ENCODE measurements around the gene KSR2. TPM values are rescaled to one million over a fixed set of nuclear protein-coding genes. Genes with fewer than 3 reads are reported as not detected.

KSR2 gene
- total and polyA plus RNA-seq, 10 of the 15 experiments (the other 5 are each of a cell fraction or from before 2014, with no cell fraction given): under 0.01 to 1.5 (median 0.01) TPM; not detected in 3

DNA sequence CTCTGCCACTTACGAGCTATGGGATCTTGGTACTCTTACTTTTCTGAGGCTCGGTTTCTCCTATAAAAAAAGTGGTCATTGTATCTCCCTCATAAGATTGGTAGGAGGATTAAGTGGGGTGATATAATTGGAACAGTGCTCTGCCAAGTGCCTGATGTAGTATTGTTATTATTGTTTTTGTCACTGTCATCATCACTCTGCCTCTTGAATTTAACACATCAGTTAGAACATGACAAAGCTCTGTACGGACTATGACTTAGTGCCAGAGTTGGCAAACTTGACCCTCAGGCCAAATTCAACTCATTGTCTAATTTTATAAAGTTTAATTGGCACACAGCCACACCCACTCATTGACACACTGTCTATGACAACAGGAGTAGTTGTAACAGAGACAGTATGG, 378.4 kb downstream of the KSR2 start:
- in situ Hi-C loops (cut with MboI) (no loop called here), intact Hi-C loops (cut with micrococcal nuclease; ENCODE audit: unreplicated experiment) (no loop called here)
- Histone ChIP-seq H3K79me2 (ENCODE audit: control insufficient read depth, insufficient read depth, low read length) (no peaks in the 10 kb centered on the region), H3K27me3 (replicated peaks in 1 of 2; ENCODE audit: control insufficient read depth in 2 of 2, insufficient read depth in 2 of 2, low read length in 1 of 2) (no peaks in the 10 kb centered on the region; a peak in 1 of 4 replicates), H3K4me1 (ENCODE audit: control insufficient read depth, insufficient read depth, low read length) (no peaks in the 10 kb centered on the region), H3K36me3 (ENCODE audit: control insufficient read depth in 2 of 2, insufficient read depth in 2 of 2, low read length in 1 of 2) (no peaks in the 10 kb centered on the region), H3K9ac (ENCODE audit: control insufficient read depth, insufficient read depth, low read length) (no peak overlapping the region), H3K4me3 (no peak overlapping the region), H3K9me3 (replicated peaks; ENCODE audit: control insufficient read depth, insufficient read depth, low read length) (no peaks in the 10 kb centered on the region; the same call in 2 of the 3 replicates), H2AFZ (ENCODE audit: control insufficient read depth, low read depth, low read length) (no peak overlapping the region), H4K20me1 (ENCODE audit: control insufficient read depth, insufficient read depth) (no peaks in the 10 kb centered on the region), H3K4me2 (ENCODE audit: control insufficient read depth, insufficient read depth) (no peak overlapping the region), H3K27ac (ENCODE audit: control insufficient read depth, insufficient read depth) (no peak overlapping the region)
- CTCF ChIA-PET: interaction anchor here (1.1 to 6.3 kb wide), 5 partner anchors 10 to 887 kb away, joined by 3 to 109 read pairs (median 6); no protein-coding TSS in a partner anchor
- RAD21 ChIA-PET (ENCODE audit: unreplicated experiment): no interaction called here
- DNase-seq (ENCODE audit: low read depth, low spot score): no peak
- POLR2A ChIA-PET: no interaction called here
- SMC1A ChIA-PET (ENCODE audit: uncharacterized antibody, unreplicated experiment): interaction anchor here (1.8 to 3.8 kb wide), 2 partner anchors 222 to 259 kb away, joined by 6 to 37 read pairs; no protein-coding TSS in a partner anchor
- no TSS peak for BruUV-seq (replicated peaks)
- no peak for ATAC-seq
- WGBS (ENCODE audit: insufficient coverage, insufficient replicate concordance, low lambda C conversion rate, missing lambda C conversion rate): 0% methylated on average over 3 of the region's 3 CpGs
- FAIRE-seq: no peak
- TF ChIP-seq ZNF622 (IDR thresholded peaks at IDR 0.05) (no peak), PAX8 (IDR thresholded peaks at IDR 0.05) (no peak), GABPA (IDR thresholded peaks at IDR 0.05; ENCODE audit: low read depth) (no peak), BRCA1 (IDR thresholded peaks at IDR 0.05; ENCODE audit: low read depth, low read length) (no peak), USF2 (IDR thresholded peaks at IDR 0.05; ENCODE audit: borderline replicate concordance, low read depth, low read length) (no peak), RB1 (IDR thresholded peaks at IDR 0.05; ENCODE audit: borderline replicate concordance) (no peak)
- TF ChIP-seq, protein P1, sequence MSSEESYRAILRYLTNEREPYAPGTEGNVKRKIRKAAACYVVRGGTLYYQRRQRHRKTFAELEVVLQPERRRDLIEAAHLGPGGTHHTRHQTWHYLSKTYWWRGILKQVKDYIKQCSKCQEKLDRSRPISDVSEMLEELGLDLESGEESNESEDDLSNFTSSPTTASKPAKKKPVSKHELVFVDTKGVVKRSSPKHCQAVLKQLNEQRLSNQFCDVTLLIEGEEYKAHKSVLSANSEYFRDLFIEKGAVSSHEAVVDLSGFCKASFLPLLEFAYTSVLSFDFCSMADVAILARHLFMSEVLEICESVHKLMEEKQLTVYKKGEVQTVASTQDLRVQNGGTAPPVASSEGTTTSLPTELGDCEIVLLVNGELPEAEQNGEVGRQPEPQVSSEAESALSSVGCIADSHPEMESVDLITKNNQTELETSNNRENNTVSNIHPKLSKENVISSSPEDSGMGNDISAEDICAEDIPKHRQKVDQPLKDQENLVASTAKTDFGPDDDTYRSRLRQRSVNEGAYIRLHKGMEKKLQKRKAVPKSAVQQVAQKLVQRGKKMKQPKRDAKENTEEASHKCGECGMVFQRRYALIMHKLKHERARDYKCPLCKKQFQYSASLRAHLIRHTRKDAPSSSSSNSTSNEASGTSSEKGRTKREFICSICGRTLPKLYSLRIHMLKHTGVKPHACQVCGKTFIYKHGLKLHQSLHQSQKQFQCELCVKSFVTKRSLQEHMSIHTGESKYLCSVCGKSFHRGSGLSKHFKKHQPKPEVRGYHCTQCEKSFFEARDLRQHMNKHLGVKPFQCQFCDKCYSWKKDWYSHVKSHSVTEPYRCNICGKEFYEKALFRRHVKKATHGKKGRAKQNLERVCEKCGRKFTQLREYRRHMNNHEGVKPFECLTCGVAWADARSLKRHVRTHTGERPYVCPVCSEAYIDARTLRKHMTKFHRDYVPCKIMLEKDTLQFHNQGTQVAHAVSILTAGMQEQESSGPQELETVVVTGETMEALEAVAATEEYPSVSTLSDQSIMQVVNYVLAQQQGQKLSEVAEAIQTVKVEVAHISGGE (CRISPR knock-in tag; IDR thresholded peaks at IDR 0.05): no peak

All from GM12878 (cell line).